DMS153 treated with DMSO at 0.1 percent for 48 hours (cell line): ENCODE results near the gene SIAH1.
"Not testable (repeated sequence)": the region's sequence is repeated elsewhere in the genome, so short reads cannot be mapped to it uniquely, and the experiment has no call there.

ENCODE experiments used
- DNase-seq: peaks from one replicate; lab custom pipeline; 2025; ENCODE audit not compliant: unreplicated experiment; lab: John Stamatoyannopoulos, UW

The SIAH1 gene

GRCh38 chr16:48335961-48336360, 49.3 kb downstream of the SIAH1 start:
- no peak for DNase-seq

- no peak for DNase-seq
Observed at GRCh38 chr16:48334325-48334724, 50.9 kb downstream of the SIAH1 start.

DNA sequence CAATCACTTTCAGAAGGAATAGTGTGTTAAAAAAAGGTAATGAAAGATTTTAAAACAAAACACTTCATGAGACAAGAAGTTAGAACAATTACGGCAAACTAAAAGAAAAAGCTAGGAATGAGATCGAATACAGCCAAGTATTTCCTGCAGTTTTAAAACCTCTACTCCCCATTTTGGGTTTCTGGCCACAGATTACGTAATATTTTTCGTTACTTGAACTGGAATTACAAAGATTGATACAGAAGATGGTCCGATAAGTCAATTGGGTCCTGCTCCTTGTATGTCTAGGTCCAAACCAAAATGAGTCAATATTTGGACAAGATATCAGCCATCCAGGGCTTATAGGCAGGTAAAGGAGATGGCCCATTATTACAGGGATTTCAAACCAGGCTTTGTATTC, 52.2 kb downstream of the SIAH1 start:
- DNase-seq, result no peak

DNA sequence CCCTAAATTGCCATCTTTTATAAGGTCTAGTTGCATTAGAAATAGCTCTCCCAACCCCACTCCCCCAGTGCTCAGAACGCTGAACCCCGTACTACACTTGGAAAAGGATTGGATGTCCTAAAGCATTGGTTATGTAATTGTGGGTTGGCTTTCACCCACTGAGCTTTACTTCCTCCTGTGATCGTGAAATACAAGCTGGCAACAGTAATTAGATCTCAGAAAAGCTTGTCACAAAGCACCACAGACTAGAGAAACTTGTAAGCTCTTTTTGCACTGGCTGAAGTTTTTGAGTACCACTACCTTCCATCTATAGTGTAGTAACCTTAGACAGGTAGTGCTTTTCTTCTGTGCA, 54.4 kb downstream of the SIAH1 start:
- DNase-seq, result no peak

- DNase-seq, result no peak
Observed at GRCh38 chr16:48330189-48330840, 54.9 kb downstream of the SIAH1 start.

- no peak for DNase-seq
Observed at GRCh38 chr16:48329138-48329537, 56.1 kb downstream of the SIAH1 start.

GRCh38 chr16:48326915-48327314, 58.3 kb downstream of the SIAH1 start:
- no peak for DNase-seq

DNA sequence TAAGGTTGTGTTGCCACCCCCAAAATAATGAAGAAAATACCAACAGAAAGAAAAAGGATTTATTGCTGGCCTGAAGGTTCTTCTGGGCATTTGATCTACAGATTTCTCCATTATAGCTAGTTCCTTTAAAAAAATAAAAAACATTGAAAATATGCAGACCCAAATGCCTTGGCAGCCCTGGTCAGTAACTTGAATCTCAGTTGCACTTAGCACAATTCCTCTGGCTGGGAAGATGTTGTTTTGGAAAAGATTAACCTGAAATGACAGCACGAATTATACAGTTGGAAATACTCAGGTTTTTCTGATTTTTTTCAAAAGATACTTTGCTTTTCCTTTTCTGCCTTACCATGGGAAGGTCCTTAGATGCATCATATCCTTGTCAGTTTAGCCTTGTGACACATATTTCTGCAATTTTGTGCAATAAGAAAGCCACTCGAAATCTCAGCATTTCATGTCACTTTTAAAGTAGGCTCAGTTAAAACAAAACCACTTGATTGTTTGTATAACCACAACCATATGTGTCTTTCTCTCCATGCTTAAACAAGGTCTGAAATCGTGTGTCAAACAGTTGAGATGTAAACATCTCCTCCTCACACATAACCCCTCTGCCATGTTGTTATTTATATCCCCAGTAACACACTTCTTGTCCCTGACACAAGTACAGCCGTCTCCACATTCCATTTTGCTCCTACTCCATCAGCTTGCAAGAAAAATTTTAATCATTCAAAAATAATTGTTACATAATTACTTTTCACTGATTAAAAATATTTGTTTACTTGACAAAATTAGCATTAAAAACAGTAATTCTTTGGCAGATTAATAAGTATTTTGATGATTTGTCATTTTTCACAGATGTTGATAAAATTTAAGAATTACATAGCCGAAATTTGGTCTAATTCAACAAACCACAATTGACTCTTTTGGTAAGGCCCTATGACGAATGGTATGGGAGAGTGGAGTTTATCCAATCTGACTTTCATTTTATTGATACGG, 61.1 kb downstream of the SIAH1 start:
- no peak for DNase-seq

- DNase-seq, result no peak
Observed at GRCh38 chr16:48321317-48322036, 63.7 kb downstream of the SIAH1 start.

DNA sequence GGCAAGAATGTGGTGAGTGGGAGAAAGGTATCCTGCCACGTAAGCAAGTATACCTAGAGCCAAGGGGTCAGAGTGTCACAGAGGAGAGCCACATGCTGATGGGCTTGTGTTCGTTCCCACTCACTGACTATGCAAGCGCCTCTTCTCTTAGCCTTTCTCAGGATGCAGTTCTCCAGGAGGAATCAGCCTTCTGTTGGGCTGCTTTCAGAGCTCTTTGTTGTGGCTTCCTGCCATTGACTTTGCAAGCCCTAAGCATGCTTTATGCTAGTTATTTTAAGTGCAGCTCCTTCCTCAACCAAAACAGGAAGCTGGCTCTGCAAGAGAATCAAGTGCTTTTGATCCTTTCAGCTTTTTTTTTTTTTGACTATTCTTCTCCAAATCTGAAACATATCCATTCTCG, 66.6 kb downstream of the SIAH1 start:
- no peak for DNase-seq

DNA sequence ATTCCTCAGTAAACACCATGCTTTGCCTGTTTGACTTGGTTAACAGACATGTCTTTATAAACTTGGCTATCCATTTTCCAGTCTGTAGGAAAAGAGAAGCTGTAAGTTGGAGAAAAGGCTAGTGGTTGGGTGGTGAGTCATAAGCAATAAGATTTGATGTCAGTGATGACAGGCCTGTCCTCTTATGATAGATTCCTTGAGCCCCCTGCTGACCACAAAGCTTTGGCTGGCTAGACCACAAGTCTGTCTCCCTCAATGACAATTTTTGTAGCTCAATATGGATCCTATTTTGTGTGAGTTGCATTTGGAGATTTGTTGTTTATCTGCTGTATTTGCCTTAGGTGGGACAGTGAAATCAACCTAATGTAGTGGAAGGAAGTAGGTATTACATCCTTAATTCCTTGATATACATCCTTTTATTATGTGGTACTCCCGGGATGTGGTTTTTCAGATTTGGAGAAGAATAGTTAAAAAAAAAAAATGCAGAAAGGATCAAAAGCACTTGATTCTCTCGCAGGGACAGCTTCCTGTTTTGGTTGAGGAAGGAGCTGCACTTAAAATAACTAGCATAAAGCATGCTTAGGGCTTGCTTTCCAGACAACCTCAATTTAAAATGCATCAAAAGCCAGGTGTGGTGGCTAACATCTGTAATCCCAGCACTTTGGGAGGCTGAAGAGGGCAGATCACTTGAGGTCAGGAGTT, 67.4 kb downstream of the SIAH1 start:
- DNase-seq, result no peak

DNA sequence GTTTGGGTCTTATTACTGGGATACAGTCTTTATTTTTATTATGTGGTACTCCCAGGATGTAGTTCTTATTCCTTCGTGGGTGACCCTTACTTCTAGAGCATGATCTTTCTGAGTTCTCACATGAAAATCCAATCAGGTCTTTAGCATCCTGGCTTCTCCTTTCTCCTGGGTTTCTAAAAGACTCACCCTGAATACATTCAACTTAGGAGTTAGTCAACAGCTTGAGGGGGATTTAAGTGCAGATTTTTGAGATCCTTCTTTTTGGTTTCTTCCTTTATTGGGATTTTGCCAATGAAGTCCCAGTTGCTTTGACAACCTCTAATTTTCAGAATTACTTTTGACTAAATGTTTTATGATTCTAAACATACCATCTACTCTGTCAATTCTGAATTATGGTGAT, 68.2 kb downstream of the SIAH1 start:
- DNase-seq, result no peak

- not testable (repeated sequence) for DNase-seq
Observed at GRCh38 chr16:48313905-48314304, 71.3 kb downstream of the SIAH1 start.

GRCh38 chr16:48310908-48311641, 74.1 kb downstream of the SIAH1 start:
- no peak for DNase-seq
